CD4-positive, alpha-beta T cell treated with Interleukin-2 at 100 ng/mL for 4 hours (primary cell): Measurements from ENCODE around the gene PTDSS2.

Source experiments
- DNase-seq: peaks from one replicate; pipeline ENCODE4 v3.0.0-alpha.2; 2020; ENCODE audit warnings: low spot score

PTDSS2 gene

GRCh38 chr11:492427-493226 is 42.5 kb downstream of the PTDSS2 start:
- DNase-seq = no peak

GRCh38 chr11:494761-495536 is 44.9 kb downstream of the PTDSS2 start:
- DNase-seq = no peak

- DNase-seq = no peak
Measured at GRCh38 chr11:495537-495931, 45.5 kb downstream of the PTDSS2 start.

GRCh38 chr11:496834-497564 is 46.9 kb downstream of the PTDSS2 start:
- DNase-seq = no peak

GRCh38 chr11:497565-498296 is 47.7 kb downstream of the PTDSS2 start:
- DNase-seq = no peak

GRCh38 chr11:498297-499181 is 48.5 kb downstream of the PTDSS2 start:
- no peak for DNase-seq

GRCh38 chr11:499201-500076 is 49.4 kb downstream of the PTDSS2 start:
- no peak for DNase-seq

- DNase-seq = no peak
Measured at GRCh38 chr11:501001-501682, 51.1 kb downstream of the PTDSS2 start.

GRCh38 chr11:501683-502287 is 51.7 kb downstream of the PTDSS2 start:
- DNase-seq = no peak

- DNase-seq = no peak
Measured at GRCh38 chr11:502288-503178, 52.5 kb downstream of the PTDSS2 start.

GRCh38 chr11:503179-503981 is 53.3 kb downstream of the PTDSS2 start:
- peak; percentile 3 for DNase-seq

- DNase-seq = no peak
Measured at GRCh38 chr11:504053-504993, 54.2 kb downstream of the PTDSS2 start.

GRCh38 chr11:504994-505344 is 54.9 kb downstream of the PTDSS2 start:
- DNase-seq = no peak

GRCh38 chr11:506238-506994 is 56.3 kb downstream of the PTDSS2 start:
- peak; percentile 96 for DNase-seq
